ENCODE results near the gene ZNF438.

Gene ZNF438

DNA sequence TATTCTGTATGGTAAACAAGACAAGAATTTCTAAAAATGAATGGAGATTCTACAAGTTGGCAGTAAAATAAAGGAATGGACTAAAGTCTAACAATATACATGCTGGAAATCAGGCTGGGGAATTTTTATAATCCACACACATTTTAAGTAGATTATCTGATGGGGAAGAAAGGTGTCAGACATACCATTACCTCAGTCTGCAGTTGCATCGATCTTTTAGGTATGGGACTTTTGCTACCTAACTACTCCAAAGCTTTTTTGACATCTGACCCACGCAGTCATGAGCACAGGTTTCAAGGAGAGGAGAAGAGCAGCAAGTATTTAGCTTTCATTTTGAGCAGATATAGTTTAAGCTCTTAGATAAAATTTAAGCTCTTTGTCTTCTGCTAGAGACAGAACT, 113.0 kb downstream of the ZNF438 start:
- TF ChIP-seq GATA2 (IDR thresholded peaks at IDR 0.05; ENCODE audit: low read depth, low read length) (no peak), GATA3 (IDR thresholded peaks at IDR 0.05; ENCODE audit: low read depth, low read length) (no peak)

DNA sequence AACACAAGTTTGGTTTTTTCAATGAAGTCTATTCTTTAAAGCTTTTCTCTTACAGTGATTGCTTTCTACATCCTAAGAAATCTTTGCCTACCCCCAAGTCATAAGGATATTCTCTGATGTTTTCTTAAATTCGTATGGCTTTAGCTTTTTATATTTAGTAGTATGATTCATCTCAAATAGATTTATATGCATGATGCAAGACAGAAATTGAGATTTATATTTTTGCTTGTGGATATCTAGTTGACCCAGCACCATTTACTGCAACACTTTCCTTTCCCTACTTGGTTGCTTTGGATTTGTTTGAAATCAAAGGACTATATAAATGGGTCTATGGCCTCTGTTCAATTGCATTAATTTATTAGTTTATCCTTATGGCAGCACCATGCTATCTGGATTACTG, 113.9 kb downstream of the ZNF438 start:
- TF ChIP-seq GATA2 (IDR thresholded peaks at IDR 0.05; ENCODE audit: low read depth, low read length) (no peak), GATA3 (IDR thresholded peaks at IDR 0.05; ENCODE audit: low read depth, low read length) (no peak)

DNA sequence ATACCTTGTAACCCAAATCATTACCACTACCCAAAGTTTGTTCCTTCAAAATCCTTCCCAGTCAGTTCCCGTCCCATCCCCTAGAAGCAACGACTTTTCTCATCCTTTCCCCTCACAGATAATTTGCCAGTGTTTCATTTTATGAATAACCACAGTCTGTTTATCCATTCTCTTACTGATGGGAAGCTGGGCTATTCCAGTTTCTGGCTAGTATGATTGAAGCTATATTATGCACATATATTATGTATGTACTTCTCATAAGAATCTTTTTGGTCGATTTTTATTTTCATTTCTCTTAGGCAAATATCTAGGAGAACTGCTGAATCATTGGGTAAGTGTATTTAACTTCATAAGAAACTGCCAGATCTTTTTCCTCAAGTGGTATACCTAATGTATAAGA, 114.6 kb downstream of the ZNF438 start:
- TF ChIP-seq GATA2 (IDR thresholded peaks at IDR 0.05; ENCODE audit: low read depth, low read length) (no peak), GATA3 (IDR thresholded peaks at IDR 0.05; ENCODE audit: low read depth, low read length) (no peak)

DNA sequence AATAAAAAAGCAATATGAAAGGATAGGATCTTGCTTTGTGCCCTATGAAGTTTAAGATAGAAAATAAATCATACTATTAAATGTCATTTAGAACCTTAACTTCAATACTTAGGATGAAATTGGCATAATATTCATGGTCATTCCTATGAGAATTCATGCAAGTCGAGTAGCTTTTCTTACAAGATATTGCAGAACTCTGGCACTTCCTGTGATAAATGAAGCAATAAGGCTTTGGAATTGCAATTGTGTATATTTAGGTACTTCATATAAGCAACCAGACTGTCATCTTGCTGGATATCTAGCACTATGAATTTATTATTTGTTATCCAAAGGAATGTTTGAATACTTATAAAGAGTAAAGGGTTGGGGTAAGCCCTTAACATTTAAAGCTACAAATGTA, 116.5 kb downstream of the ZNF438 start:
- TF ChIP-seq GATA2 (IDR thresholded peaks at IDR 0.05; ENCODE audit: low read depth, low read length) (no peak), GATA3 (IDR thresholded peaks at IDR 0.05; ENCODE audit: low read depth, low read length) (no peak)

DNA sequence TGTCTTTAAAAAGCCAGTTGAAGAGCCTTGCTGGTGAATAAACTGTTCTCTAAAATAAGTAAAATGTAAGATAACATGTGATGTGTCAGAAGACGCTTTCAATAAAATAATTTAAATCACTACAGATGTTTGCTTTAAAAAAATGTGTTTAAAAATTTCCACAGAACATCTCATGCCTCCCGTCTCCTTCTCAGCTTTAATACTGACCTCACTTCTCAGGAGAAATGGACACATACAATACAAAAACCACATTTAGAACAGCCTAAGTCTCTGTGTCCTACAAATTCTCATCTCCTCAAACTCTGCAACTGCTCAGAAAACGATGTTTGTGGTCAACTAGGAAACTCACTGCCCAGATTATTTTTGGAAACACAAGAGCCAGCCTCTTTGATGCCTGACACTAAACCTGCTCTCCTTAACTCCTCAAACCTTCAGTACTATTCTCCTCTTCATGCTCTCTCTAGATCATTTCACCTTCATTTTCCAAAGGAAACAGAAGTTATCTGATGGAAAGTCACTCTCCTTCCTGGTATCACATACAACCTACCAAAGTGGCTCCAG, 120.3 kb downstream of the ZNF438 start:
- TF ChIP-seq GATA3 (IDR thresholded peaks at IDR 0.05; ENCODE audit: low read depth, low read length): no peak
- TF ChIP-seq GATA2 (IDR thresholded peaks at IDR 0.05; ENCODE audit: low read depth, low read length): no peak

DNA sequence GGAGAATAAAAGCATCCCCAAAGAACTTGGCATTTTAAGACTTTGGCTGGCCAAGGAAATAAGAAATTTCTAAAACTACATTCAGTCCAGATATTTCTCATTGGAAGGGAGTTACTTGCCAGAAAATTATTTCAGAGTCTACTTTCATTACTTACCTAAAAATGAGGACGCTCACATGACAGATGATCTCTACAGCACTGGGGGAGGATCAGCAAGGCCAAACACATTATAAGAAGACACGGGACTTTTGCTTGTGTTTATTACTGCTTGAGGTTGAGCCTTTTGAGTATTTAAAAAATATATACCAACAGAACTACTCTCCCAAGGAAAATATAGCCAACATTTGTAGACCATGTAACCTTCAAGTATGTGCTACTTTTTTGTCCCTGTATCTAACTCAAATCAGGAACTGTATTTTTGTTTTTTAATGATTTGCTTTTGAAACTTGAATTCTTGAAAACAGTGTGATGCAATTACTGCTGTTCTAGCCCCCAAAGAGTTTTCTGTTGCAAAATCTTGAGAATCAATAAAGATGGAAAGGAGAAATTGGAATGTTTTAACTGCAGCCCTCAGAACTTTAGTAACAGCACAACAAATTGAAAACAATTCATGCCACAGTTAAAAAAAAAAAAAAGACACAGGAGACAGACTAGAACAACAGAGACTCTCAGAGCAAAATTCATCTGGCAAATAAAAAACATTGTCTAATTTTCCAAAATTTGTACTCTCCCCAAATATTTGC, 128.1 kb downstream of the ZNF438 start:
- TF ChIP-seq GATA3 (IDR thresholded peaks at IDR 0.05; ENCODE audit: low read depth, low read length): no peak

DNA sequence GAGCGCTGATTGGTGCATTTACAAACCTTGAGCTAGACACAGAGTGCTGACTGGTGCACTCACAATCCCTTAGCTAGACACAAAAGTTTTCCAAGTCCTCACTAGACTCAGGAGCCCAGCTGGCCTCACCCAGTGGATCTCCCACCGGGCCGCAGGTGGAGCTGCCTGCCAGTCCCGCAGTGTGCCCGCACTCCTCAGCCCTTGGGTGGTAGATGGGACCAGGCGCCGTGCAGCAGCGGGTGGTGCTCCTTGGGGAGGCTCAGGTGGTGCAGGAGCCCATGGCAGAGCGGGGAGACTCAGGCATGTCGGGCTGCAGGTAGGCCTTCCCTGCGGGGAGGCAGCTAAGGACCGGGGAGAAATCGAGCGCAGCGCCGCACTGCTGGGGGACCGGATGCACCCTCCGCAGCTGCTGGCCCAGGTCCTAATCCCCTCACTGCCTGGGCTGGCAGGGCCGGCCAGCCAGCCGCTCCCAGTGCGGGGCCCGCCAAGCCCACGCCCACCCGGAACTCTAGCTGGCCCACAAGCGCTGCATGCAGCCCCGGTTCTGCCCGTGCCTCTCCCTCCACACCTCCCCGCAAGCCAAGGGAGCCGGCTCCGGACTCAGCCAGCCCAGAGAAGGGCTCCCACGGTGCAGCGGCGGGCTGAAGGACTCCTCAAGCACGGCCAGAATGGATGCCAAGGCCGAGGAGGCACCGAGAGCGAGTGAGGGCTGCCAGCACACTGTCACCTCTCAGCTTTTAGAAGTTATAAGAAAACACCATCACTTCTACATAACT, 128.9 kb downstream of the ZNF438 start:
- no peak for TF ChIP-seq GATA3 (IDR thresholded peaks at IDR 0.05; ENCODE audit: low read depth, low read length)
- TF ChIP-seq GATA2 (IDR thresholded peaks at IDR 0.05; ENCODE audit: low read depth, low read length): no peak

DNA sequence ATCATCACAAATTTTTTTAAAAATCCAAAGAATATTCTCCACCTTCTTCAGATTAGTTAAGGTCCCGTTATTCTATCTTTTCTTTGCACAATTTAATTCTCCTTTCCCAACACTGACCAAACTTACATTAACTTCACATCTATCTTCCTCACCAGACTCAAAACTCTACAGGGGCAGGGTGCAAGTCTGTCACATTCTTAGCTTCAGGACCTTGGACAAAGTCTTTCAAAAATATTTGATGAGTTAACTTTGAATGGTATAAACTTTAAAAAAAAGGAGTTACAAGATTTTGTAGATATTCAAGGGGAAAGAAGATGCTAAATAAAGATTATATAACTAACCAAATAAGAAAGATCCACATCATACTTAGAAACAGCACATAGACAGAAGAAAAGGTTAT, 132.7 kb downstream of the ZNF438 start:
- TF ChIP-seq GATA3 (IDR thresholded peaks at IDR 0.05; ENCODE audit: low read depth, low read length) (no peak), GATA2 (IDR thresholded peaks at IDR 0.05; ENCODE audit: low read depth, low read length) (no peak)

DNA sequence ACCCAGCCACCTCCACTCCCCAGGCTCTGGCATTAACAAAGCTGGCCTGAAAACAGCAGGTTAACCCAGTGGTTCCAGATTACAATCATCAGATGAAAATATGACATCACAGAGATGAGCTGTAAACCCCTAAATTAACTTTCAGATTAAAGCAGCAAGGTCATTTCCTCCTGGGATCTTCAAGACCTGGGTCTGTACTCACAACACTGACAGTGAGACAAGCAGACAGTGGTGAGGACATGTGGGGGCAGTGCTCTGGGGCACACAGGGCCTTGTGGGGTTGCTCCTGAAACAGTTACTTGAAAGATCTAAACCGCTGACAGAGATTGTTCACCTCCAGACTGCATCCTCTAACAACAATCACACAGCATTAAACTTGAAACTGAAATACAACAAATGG, 134.1 kb downstream of the ZNF438 start:
- TF ChIP-seq GATA3 (IDR thresholded peaks at IDR 0.05; ENCODE audit: low read depth, low read length) (no peak), GATA2 (IDR thresholded peaks at IDR 0.05; ENCODE audit: low read depth, low read length) (no peak)

DNA sequence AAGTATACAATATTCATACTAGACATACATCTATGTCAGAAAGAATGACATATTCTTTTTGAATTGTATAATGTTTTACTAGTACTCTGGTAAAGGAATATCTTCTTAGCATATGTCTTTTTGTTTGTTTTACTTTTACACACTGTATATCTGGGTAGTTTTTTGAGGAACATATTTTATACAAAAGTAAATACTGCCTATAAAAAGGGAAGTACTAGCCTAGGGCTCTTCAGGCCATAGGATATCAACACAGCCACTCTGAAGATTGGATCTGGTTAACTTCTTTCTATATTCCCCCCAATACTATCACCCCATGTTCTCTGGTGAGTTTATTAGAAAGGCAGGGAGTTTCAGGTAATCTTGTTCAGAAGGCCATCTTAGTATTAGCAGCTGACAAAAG, 134.6 kb downstream of the ZNF438 start:
- TF ChIP-seq GATA2 (IDR thresholded peaks at IDR 0.05; ENCODE audit: low read depth, low read length) (no peak), GATA3 (IDR thresholded peaks at IDR 0.05; ENCODE audit: low read depth, low read length) (no peak)

DNA sequence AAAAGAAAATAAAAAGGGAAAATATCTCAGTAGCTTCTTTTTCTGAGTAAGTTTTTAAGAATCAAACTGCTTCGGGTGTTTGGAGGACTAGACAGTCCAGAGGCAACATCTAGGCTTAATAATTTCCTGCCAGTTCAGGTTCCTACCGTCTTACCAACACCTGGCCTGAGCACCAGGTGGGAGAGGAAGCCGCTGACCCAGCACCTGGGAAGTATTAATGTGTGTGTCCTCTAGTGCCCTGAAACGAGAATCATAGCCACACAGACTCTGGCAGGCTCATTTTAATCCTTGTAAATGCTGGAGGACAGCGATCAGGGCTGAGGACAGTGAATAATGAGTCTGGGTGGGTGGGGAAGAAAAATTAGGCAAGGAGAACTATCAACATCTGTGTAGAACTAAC, 137.4 kb downstream of the ZNF438 start:
- TF ChIP-seq GATA3 (IDR thresholded peaks at IDR 0.05; ENCODE audit: low read depth, low read length): no peak

DNA sequence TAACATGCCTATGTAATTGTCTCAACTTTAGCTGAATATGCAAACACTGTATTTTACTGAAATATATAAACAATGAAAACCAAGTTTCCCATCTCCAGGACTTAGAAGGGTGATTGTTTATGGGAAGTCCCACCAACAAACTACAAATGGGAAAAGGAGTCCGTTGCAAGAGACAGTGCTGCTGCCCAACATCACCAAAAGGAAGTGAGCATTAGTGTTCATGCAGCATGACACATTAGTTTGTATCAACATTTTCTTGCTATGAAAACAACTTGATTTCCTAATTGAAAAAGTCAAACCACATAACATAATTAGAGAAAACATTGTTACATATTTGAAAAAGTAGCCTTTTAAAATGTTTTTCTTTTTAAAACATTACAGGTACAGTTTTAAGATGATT, 138.5 kb downstream of the ZNF438 start:
- TF ChIP-seq GATA3 (IDR thresholded peaks at IDR 0.05; ENCODE audit: low read depth, low read length) (no peak), GATA2 (IDR thresholded peaks at IDR 0.05; ENCODE audit: low read depth, low read length) (no peak)

DNA sequence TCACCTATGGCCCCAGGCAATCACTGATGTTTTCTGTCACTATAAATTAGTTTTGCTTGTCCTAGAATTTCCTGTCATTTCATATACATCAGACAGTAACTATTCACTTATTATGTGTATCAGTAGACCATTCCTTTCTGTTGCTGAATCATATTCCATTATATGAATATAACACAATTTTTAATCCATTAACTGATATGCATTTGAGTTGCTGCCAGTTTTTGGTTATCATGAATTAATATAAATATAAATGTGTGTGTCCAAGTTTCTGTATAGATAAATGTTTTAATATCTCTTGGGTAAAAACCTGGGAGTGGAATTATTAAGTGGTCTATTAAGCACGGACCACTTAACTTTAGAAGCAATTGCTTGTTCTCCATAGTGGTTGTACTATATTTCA, 143.8 kb downstream of the ZNF438 start:
- TF ChIP-seq GATA2 (IDR thresholded peaks at IDR 0.05; ENCODE audit: low read depth, low read length) (no peak), GATA3 (IDR thresholded peaks at IDR 0.05; ENCODE audit: low read depth, low read length) (no peak)

DNA sequence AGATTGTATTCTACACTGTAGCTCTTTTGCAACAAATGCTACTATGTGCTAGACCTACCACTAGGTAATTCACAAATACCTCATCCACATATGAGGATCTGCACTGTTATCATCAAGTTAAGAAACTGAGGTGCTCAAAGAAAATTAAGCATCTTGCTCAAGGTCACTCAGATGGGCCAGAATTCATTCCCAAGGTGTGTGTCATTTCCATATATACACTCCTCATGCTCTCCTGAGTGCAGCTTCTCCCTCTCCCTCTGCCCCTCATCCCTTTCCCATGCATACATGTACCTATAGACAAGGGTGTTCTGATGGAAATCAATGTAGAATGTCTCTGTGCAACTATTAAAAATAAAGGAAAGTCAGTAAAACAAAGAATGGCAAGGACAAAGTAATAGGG, 146.2 kb downstream of the ZNF438 start:
- TF ChIP-seq GATA3 (IDR thresholded peaks at IDR 0.05; ENCODE audit: low read depth, low read length) (no peak), GATA2 (IDR thresholded peaks at IDR 0.05; ENCODE audit: low read depth, low read length) (no peak)

DNA sequence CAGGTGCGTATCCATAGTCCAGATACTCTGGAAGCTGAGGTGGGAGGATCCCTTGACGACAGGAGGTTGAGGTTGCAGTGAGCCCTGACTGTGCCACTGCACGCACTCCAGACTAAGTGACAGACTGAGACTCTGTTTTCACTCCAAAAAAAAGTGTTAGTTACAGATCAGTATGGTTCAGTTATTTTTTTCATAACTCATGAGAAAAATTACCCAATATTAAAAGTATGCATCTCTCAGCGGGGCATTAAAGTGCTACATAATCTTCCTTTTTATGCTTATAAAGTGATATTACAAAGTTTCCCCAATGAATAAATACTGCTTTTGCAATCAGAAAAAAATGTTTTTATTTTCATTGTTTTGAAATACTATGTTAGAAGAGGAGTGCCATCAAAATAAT, 147.9 kb downstream of the ZNF438 start:
- no peak for TF ChIP-seq GATA2 (IDR thresholded peaks at IDR 0.05; ENCODE audit: low read depth, low read length)
- TF ChIP-seq GATA3 (IDR thresholded peaks at IDR 0.05; ENCODE audit: low read depth, low read length): no peak

Data from SH-SY5Y (cell line).